Left renal cortex interstitium (tissue), 4 donors: Measurements from ENCODE around the gene CDKN2B-AS1. TPM values are rescaled to one million over a fixed set of nuclear protein-coding genes. Genes with fewer than 3 reads are reported as not detected.

ENCODE experiments used
- DNase-seq, 4 donors: peaks; one replicate each; pipeline ENCODE4 v3.0.0-alpha.2; 2013; ENCODE audit warnings: low read depth in 4 of 4, low spot score in 2 of 4, missing footprints in 1 of 4
- polyA plus RNA-seq, 4 donors: library from polyadenylated mRNA; unstranded; fragments of 120-200 nt; gene quantifications; one replicate each; pipeline ENCODE4 v1.2.1, GENCODE V29; 2013; ENCODE audit not compliant: insufficient read length in 4 of 4

The CDKN2B-AS1 gene
- polyA plus RNA-seq, 4 donors, result 0.06 to 0.18 (median 0.16) TPM; not detected in 1

DNA sequence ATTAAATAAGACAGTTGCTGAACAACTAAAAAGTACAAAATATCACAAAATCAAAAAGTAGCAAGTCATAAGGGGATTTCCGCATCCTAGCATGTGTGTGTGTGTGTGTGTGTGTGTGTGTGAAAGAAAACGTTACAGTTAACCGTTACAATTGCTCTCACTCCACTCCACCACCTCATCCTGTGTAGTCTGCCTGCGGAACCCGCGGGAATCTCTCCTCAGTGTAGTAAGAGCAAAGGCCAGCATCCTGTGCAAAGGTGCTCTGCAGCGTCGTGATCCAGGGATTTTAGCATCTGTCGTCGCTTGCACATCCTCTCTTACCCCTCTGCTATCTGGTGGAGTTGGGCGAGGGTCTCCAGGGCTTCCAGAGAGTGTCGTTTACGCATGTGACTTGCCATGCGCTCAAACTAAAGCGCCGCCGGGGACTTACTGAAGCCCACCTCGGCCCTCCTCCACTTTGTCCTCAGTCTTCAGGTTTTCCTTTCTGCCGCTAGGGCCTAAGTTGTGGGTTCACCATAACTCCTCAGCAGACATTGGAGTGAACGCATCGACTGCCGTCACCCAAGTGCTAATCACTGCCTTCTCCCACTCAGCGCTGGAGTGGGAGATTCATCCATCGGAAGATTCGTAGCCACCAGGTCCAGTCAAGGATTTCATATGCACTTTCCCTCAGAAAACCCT is 10.6 kb downstream of the CDKN2B-AS1 start:
- DNase-seq, result no peak

- no peak for DNase-seq
These were observed 11.4 kb downstream of the CDKN2B-AS1 start for GRCh38 chr9:22005702-22006606.

DNA sequence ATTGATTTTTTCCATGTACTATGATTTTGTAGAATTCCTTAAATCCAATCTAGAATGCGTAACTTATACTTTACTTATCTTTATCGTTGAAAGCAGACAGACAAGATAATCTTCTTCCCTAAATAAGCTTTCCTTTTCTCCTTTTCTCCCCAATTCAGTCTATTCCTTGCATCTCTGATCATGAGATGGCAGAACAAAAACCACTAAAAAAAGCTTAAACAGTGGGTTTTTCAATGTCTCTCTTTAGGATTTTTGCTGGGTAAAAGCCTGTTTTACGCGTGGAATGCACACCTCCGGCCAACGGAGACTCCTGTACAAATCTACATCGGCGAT is 13.8 kb downstream of the CDKN2B-AS1 start:
- no peak for DNase-seq

GRCh38 chr9:22008717-22009505 is 14.3 kb downstream of the CDKN2B-AS1 start, which contains the start of gene CDKN2B:
Gene CDKN2B (minus strand): TSS chr9:22009305. CDS start chr9:22008953, 352 bp downstream.
- DNase-seq, result peak in 1 of 4 donors; percentile 74

DNA sequence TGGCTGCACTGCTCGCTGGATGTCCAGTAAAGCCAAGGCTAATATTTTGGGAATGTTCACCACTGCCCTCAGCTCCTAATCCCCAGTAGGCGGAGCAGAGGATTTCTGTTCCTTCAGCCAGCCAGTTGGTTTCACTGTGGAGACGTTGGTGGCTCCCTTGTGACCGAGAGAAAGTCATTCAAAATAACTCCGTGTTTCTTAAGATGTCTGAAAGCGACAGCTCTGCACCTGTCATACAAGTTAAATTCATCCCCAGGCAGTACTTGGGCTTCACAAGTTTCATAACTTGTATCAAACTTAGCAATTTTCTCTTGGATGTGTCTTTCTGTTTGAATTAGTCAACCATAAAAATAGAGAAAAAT is 14.9 kb downstream of the CDKN2B-AS1 start:
- DNase-seq, result no peak

DNA sequence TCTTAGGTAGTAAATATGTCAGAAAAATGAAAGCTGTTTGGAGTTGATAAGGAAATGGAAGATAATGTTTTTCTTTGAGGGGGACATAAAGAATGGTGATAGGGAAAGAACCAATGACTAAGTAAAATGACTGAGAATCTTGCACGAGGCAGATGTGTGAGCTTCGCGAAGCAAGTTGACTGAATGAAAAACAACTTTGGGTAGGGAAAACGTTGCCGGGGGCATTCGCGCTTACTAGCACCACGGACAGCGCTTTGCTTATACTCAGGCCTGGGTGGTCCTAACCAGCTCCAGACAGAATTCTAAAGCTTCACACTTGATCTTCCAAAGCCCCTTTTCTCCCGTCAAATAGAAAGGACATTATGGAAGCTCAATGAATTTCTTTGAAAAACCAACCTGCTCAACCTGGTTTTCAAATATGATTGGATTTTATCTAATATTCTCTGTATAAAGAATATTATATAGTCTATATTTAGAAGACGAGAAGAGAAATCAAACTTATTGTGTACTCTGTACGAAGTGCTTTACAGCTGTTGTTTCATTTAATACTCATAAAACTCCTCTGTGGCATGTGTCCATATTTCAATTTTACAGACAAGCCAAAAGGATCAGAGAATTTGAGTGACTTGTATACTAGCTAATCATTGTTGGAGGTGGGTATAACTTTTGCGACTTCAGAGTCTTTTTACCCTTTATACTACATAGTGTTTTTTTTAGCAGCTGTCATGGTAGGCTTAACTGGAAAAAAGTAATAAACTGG is 16.5 kb downstream of the CDKN2B-AS1 start:
- peak in 1 of 4 donors; percentile 59 for DNase-seq

DNA sequence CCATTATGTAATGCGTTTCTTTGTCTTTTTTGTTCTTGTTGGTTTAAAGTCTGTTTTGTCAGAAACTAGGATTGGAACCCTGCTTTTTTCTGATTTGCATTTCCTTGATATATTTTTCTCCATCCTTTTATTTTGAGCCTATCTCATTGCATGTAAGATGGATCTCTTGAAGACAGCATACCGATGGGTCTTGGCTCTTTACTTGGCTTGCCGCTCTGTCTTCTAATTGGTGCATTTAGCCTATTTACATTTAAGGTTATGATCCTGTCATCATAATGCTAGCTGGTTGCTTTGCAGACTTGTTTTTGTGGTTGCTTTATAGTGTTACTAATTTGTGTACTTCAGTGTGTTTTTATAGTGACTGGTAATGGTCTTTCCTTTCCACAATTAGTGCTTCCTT is 27.8 kb downstream of the CDKN2B-AS1 start:
- DNase-seq, result no peak

GRCh38 chr9:22026696-22027095 is 32.1 kb downstream of the CDKN2B-AS1 start:
- DNase-seq, result no peak

DNA sequence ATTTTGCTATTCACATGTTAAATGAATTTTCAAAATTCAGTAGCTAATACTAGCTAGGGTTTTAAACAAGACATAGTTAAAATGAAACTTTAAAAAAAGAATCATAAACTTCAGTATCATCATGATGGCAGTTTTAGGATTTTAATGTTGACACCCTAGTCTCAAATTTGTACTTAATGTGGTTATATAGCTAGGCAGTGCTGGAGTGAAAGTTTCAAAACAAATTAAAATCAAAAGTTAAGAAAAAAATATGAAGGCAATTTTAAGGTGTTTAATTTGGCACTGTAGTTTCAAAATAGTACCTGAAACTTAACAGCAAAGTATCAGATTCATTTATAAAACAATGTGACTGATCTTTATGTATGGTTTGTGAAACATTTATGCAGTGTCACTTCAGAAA is 33.8 kb downstream of the CDKN2B-AS1 start:
- no peak for DNase-seq

- DNase-seq, result no peak
These were observed 34.6 kb downstream of the CDKN2B-AS1 start for GRCh38 chr9:22029231-22029630.

GRCh38 chr9:22030101-22030598 is 35.6 kb downstream of the CDKN2B-AS1 start:
- no peak for DNase-seq

DNA sequence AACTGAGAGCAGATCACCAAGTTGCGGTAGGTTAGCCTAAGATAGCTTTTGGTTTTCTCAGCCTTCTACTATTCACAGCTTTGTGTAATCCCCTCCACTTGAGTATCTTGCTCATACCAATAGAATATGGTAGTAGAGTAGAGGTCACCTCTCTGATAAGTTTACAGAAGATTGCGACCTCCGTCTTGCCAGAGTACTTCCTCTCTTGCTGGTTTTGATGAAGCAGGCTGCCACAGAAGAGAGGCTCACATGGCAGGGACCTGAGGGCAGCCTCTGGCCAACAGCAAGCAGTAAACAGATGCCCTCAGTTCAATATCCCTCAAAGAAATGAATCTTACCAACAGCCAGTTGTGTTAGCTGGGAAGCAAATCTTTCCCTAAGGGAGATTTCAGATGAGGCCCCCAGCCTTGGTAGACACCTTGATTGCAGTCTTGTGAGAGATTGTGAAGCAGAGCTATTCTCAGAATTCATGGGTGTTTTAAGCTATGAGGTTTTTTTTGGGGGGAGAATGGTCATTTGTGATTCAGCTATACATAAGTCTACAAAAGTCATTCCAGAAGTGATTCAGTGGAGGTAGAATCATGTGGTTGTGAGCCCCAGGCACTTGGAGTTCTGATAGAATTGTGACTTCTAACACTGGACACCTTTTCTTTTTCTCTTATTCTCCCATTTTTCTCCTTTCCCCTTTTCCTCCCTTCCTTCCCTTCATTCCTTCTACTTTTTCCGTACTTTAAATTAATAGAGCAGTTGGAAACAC is 37.2 kb downstream of the CDKN2B-AS1 start:
- no peak for DNase-seq

DNA sequence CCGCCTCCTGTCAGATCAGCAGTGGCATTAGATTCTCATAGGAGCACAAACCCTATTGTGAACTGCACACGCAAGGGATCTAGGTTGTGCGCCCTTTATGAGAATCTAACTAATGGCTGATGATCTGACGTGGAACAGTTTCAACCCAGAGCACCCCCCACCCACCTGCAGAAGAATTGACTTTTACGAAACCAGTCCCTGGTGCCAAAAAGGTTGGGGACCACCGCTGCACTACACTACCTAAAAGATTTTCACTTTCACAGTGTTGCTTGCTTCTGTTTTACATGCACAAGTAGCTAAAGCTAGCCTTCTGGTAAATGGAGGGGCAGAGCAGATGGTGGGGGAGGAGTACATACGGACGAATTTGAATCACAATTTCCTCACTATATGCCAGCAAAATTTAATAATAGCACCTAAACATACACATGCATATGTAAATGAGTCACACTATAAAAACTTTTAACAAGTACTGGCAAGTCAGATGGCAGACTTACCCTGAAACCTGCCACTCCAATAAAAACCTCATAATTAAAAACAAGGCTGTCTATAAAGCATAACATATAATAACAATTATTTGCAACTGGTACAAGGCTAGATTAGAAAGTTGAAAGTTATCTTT is 38.5 kb downstream of the CDKN2B-AS1 start:
- DNase-seq, result no peak

DNA sequence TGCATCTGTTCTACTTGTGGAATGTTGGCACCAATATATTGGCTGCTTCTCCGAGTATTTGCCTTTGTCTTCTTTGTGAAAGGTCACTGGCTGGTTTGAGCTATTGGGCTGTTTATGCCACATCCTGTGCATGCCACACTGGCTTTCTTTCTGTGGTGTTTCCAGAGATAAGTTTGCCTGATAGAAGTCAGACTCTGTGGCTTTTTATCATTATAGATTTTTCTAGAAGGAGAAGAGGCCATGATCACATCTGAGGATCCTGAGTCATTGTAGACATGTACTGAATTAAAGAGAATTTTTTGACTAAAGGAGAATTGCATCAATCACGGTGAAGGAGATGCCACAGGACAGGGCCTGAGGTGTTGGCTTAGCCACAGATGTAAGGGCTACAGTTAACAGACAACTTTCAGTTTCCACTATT is 41.0 kb downstream of the CDKN2B-AS1 start:
- no peak for DNase-seq

GRCh38 chr9:22036866-22037626 is 42.5 kb downstream of the CDKN2B-AS1 start:
- no peak for DNase-seq

- DNase-seq, result no peak
These were observed 43.5 kb downstream of the CDKN2B-AS1 start for GRCh38 chr9:22037954-22038690.

- no peak for DNase-seq
These were observed 44.7 kb downstream of the CDKN2B-AS1 start for GRCh38 chr9:22039258-22039657.

GRCh38 chr9:22040760-22041159 is 46.2 kb downstream of the CDKN2B-AS1 start:
- no peak for DNase-seq
